Effector memory CD4-positive, alpha-beta T cell (primary cell): ENCODE data around the gene CDH23.
"Not testable (repeated sequence)": the region's sequence is repeated elsewhere in the genome, so short reads cannot be mapped to it uniquely, and the experiment has no call there.

Experiments used
- DNase-seq, 3 donors: peaks; one replicate each; pipeline ENCODE4 v3.0.0-alpha.2; 2020
- H3K27ac ChIP-seq: 2 replicates; pipeline ENCODE4 v1.7.0; 2013; ENCODE audit warnings: mild to moderate bottlenecking, low read length, moderate library complexity; ENCODE audit not compliant: insufficient read depth, poor library complexity, severe bottlenecking
- H3K27me3 ChIP-seq: replicated peaks from 2 replicates; pipeline ENCODE4 v1.7.0; 2013; ENCODE audit warnings: mild to moderate bottlenecking, low read length; ENCODE audit not compliant: insufficient read depth, control insufficient read depth, poor library complexity, severe bottlenecking
- H3K36me3 ChIP-seq: 2 replicates; pipeline ENCODE4 v1.7.0; 2013; ENCODE audit warnings: mild to moderate bottlenecking, low read length, moderate library complexity; ENCODE audit not compliant: control insufficient read depth, insufficient read depth
- H3K4me1 ChIP-seq: 2 replicates; pipeline ENCODE4 v1.7.0; 2013; ENCODE audit warnings: low read length, mild to moderate bottlenecking; ENCODE audit not compliant: control insufficient read depth, insufficient read depth, poor library complexity, severe bottlenecking
- H3K4me3 ChIP-seq: 2 replicates; pipeline ENCODE4 v1.7.0; 2013; ENCODE audit warnings: low read length, low read depth, mild to moderate bottlenecking; ENCODE audit not compliant: insufficient read depth, poor library complexity, severe bottlenecking
- H3K9me3 ChIP-seq: 2 replicates; pipeline ENCODE4 v1.7.0; 2013; ENCODE audit warnings: mild to moderate bottlenecking, low read length, moderate library complexity; ENCODE audit not compliant: control insufficient read depth

CDH23 gene

GRCh38 chr10:71848325-71849275, 451.9 kb downstream of the CDH23 start:
- no peak for DNase-seq
- H3K4me3 ChIP-seq, result no peak overlapping the region
- no peaks in the 10 kb centered on the region for H3K36me3 ChIP-seq

GRCh38 chr10:71849461-71849908, 452.8 kb downstream of the CDH23 start:
- Histone ChIP-seq H3K4me1 (no peaks in the 10 kb centered on the region), H3K4me3 (no peak overlapping the region), H3K27ac (no peak overlapping the region), H3K27me3 (no peaks in the 10 kb centered on the region), H3K9me3 (no peaks in the 10 kb centered on the region), H3K36me3 (no peaks in the 10 kb centered on the region)
- DNase-seq, result no peak

More at GRCh38 chr10:71848325-71849275, 451.9 kb downstream of the CDH23 start:
- Histone ChIP-seq H3K9me3 (no peaks in the 10 kb centered on the region), H3K27ac (no peak overlapping the region), H3K4me1 (no peaks in the 10 kb centered on the region), H3K27me3 (no peaks in the 10 kb centered on the region)

- H3K9me3 ChIP-seq, result no peaks in the 10 kb centered on the region
- H3K36me3 ChIP-seq, result no peaks in the 10 kb centered on the region
- H3K27ac ChIP-seq, result peak overlapping the region; percentile 86
- H3K4me1 ChIP-seq, result no peaks in the 10 kb centered on the region
- no peaks in the 10 kb centered on the region for H3K27me3 ChIP-seq
- DNase-seq, result no peak
- peak overlapping the region; percentile 99 for H3K4me3 ChIP-seq
Measured at GRCh38 chr10:71850021-71850742, 453.5 kb downstream of the CDH23 start.

GRCh38 chr10:71850743-71851464, 454.2 kb downstream of the CDH23 start, which contains the start of gene PSAP:
Gene PSAP, minus strand, starts transcription at chr10:71851251. Its CDS starts 30 bp downstream, at chr10:71851221.
- H3K4me3 ChIP-seq, result peak within 1 kb of the TSS; percentile 99
- H3K27me3 ChIP-seq, result no peaks in the 10 kb centered on the region
- DNase-seq, result peak; percentile 94 to 98 (median 96)
- H3K9me3 ChIP-seq, result no peaks in the 10 kb centered on the region
- no peaks in the 10 kb centered on the region for H3K36me3 ChIP-seq
- peak within 1 kb of the TSS; percentile 86 for H3K27ac ChIP-seq
- no peaks in the 10 kb centered on the region for H3K4me1 ChIP-seq

- H3K4me3 ChIP-seq, result peak overlapping the region; percentile 99
- DNase-seq, H3K27ac ChIP-seq, H3K27me3 ChIP-seq, H3K36me3 ChIP-seq, H3K4me1 ChIP-seq, H3K9me3 ChIP-seq: not testable (repeated sequence)
Measured at GRCh38 chr10:71851465-71852095, 454.9 kb downstream of the CDH23 start.

- no peaks in the 10 kb centered on the region for H3K36me3 ChIP-seq
- H3K27me3 ChIP-seq, result no peaks in the 10 kb centered on the region
- no peak overlapping the region for H3K4me3 ChIP-seq
- no peak for DNase-seq
- H3K9me3 ChIP-seq, result no peaks in the 10 kb centered on the region
- H3K27ac ChIP-seq, result no peak overlapping the region
- no peaks in the 10 kb centered on the region for H3K4me1 ChIP-seq
Measured at GRCh38 chr10:71852355-71852937, 455.7 kb downstream of the CDH23 start.

- Histone ChIP-seq H3K36me3 (no peaks in the 10 kb centered on the region), H3K4me3 (no peak overlapping the region), H3K4me1 (no peaks in the 10 kb centered on the region), H3K9me3 (no peaks in the 10 kb centered on the region), H3K27ac (no peak overlapping the region), H3K27me3 (no peaks in the 10 kb centered on the region)
- DNase-seq, result no peak
Measured at GRCh38 chr10:71854031-71854430, 457.3 kb downstream of the CDH23 start.

GRCh38 chr10:71856619-71857018, 459.9 kb downstream of the CDH23 start:
- Histone ChIP-seq H3K9me3 (no peaks in the 10 kb centered on the region), H3K4me3 (no peak overlapping the region)

More at GRCh38 chr10:71856619-71857018, 459.9 kb downstream of the CDH23 start:
- no peaks in the 10 kb centered on the region for H3K36me3 ChIP-seq
- no peak for DNase-seq
- no peak overlapping the region for H3K27ac ChIP-seq
- H3K4me1 ChIP-seq, result no peaks in the 10 kb centered on the region
- H3K27me3 ChIP-seq, result no peaks in the 10 kb centered on the region
